ENCODE results near the gene TMEM8B.

DNA sequence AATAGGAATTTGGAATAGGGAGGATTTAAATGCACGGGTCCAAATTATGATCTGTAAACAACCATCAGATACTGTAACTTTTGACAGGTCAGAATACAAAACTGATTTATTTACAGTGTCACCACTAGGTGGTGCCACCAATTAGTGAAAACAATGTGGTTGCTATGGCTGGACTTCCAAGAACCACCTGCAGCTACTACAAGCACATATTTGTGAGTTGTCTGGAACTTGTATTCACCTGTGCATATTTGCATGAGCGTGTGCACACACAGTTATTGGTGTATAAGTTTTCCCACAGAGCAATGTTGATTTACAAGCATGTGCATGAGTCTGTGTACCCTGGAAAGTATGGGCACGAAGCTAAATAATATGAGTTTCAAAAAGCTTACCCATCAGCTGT, 74.0 kb downstream of the TMEM8B start:
- TF ChIP-seq, protein P1, sequence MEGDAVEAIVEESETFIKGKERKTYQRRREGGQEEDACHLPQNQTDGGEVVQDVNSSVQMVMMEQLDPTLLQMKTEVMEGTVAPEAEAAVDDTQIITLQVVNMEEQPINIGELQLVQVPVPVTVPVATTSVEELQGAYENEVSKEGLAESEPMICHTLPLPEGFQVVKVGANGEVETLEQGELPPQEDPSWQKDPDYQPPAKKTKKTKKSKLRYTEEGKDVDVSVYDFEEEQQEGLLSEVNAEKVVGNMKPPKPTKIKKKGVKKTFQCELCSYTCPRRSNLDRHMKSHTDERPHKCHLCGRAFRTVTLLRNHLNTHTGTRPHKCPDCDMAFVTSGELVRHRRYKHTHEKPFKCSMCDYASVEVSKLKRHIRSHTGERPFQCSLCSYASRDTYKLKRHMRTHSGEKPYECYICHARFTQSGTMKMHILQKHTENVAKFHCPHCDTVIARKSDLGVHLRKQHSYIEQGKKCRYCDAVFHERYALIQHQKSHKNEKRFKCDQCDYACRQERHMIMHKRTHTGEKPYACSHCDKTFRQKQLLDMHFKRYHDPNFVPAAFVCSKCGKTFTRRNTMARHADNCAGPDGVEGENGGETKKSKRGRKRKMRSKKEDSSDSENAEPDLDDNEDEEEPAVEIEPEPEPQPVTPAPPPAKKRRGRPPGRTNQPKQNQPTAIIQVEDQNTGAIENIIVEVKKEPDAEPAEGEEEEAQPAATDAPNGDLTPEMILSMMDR (IDR thresholded peaks at IDR 0.05; ENCODE audit: poor library complexity, severe bottlenecking) = peak; percentile 81
- TF ChIP-seq POLR2AphosphoS5 (IDR thresholded peaks at IDR 0.05) (no peak), EP300 (conservative IDR thresholded peaks at IDR 0.05; ENCODE audit: poor library complexity, severe bottlenecking) (no peak)
- TF ChIP-seq, protein P2, sequence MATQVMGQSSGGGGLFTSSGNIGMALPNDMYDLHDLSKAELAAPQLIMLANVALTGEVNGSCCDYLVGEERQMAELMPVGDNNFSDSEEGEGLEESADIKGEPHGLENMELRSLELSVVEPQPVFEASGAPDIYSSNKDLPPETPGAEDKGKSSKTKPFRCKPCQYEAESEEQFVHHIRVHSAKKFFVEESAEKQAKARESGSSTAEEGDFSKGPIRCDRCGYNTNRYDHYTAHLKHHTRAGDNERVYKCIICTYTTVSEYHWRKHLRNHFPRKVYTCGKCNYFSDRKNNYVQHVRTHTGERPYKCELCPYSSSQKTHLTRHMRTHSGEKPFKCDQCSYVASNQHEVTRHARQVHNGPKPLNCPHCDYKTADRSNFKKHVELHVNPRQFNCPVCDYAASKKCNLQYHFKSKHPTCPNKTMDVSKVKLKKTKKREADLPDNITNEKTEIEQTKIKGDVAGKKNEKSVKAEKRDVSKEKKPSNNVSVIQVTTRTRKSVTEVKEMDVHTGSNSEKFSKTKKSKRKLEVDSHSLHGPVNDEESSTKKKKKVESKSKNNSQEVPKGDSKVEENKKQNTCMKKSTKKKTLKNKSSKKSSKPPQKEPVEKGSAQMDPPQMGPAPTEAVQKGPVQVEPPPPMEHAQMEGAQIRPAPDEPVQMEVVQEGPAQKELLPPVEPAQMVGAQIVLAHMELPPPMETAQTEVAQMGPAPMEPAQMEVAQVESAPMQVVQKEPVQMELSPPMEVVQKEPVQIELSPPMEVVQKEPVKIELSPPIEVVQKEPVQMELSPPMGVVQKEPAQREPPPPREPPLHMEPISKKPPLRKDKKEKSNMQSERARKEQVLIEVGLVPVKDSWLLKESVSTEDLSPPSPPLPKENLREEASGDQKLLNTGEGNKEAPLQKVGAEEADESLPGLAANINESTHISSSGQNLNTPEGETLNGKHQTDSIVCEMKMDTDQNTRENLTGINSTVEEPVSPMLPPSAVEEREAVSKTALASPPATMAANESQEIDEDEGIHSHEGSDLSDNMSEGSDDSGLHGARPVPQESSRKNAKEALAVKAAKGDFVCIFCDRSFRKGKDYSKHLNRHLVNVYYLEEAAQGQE (IDR thresholded peaks at IDR 0.05; ENCODE audit: borderline replicate concordance) = no peak
